IPS DF 6.9 (cell line): ENCODE data around the gene OR51B2.
"Not testable (repeated sequence)": the region's sequence is repeated elsewhere in the genome, so short reads cannot be mapped to it uniquely, and the experiment has no call there.

ENCODE experiments used
- DNase-seq: peaks from one replicate; pipeline ENCODE4 v3.0.0-alpha.2; 2013; ENCODE audit warnings: low read depth, low spot score
- H3K27ac ChIP-seq: one replicate; pipeline ENCODE4 v1.5.1; 2013; ENCODE audit warnings: low read length, control low read depth
- H3K27me3 ChIP-seq: 2 replicates; pipeline ENCODE4 v1.6.1; 2013; ENCODE audit warnings: mild to moderate bottlenecking, low read length; ENCODE audit not compliant: control insufficient read depth, insufficient read depth
- H3K36me3 ChIP-seq: 2 replicates; pipeline ENCODE4 v1.6.1; 2013; ENCODE audit warnings: low read length; ENCODE audit not compliant: control insufficient read depth, insufficient read depth
- H3K4me1 ChIP-seq: 2 replicates; pipeline ENCODE4 v1.6.1; 2013; ENCODE audit warnings: low read length; ENCODE audit not compliant: control insufficient read depth, insufficient read depth
- H3K4me3 ChIP-seq: 2 replicates; pipeline ENCODE4 v1.5.1; 2013; ENCODE audit warnings: mild to moderate bottlenecking, low read length
- H3K9me3 ChIP-seq: 2 replicates; pipeline ENCODE4 v1.6.1; 2013; ENCODE audit warnings: low read length, inconsistent platforms; ENCODE audit not compliant: control insufficient read depth, insufficient read depth
- WGBS: extraction: QIAGEN DNeasy Blood & Tissue Kit; methylation state at CpG from one replicate; pipeline ENCODE4 v1.1.7; 2013; ENCODE audit warnings: mixed read lengths, missing lambda C conversion rate; ENCODE audit not compliant: insufficient read length, insufficient coverage; 5-methylcytosine and 5-hydroxymethylcytosine counted together

Gene OR51B2

DNA sequence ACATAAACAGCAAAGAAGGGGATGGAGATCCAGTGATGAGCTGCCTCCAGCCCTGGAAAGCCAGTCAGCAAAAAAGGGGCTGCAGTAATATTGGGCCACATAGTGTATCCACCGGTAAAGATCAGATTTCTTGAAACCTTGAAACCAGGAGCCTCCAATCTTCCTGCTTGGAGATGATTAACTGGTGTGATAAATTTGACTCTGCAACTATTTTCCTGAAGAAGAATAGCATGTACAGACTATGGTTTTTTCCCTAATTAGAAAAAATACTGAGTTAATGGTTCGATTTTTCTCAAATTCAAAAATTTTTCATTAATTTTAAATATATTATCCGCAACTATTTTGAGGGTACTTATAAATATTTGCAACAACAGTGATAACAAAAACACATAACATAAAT, at the start of gene OR51B2:
Gene OR51B2, minus strand, starts transcription at position 101 of the 400 bp plus-strand sequence. Its CDS starts 0 bp downstream, at position 101.
- Histone ChIP-seq H3K4me1 (no peaks in the 10 kb centered on the region), H3K36me3 (no peaks in the 10 kb centered on the region), H3K27ac (no peak within 1 kb of the TSS), H3K27me3 (no peaks in the 10 kb centered on the region), H3K9me3 (no peaks in the 10 kb centered on the region), H3K4me3 (no peak within 1 kb of the TSS)
- no peak for DNase-seq
- no CpG with 5 or more reads among the region's 3 CpGs for WGBS

DNA sequence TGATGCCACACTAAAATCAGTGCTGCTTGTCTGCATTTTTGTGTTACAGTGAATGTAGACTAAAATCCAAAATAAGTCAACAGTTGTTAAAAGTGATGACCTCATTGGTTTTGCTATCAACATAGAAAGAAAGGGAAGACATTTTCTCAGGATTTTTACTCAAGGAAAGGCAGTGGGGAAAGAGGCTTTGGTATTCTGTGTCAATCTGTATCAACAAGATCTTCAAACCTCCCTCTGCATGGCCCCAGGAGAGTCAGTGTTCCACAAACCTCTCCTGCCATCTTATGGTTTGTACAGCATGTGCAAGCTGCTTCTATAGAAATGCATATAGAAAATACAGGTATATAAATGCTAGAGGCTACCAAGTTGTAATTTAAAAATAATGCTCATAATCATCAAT, 45.7 kb upstream of the OR51B2 start:
- no peak for DNase-seq
- Histone ChIP-seq H3K27me3 (no peaks in the 10 kb centered on the region), H3K36me3 (no peaks in the 10 kb centered on the region), H3K9me3 (no peaks in the 10 kb centered on the region), H3K27ac (no peak overlapping the region), H3K4me3 (no peak overlapping the region), H3K4me1 (no peaks in the 10 kb centered on the region)

DNA sequence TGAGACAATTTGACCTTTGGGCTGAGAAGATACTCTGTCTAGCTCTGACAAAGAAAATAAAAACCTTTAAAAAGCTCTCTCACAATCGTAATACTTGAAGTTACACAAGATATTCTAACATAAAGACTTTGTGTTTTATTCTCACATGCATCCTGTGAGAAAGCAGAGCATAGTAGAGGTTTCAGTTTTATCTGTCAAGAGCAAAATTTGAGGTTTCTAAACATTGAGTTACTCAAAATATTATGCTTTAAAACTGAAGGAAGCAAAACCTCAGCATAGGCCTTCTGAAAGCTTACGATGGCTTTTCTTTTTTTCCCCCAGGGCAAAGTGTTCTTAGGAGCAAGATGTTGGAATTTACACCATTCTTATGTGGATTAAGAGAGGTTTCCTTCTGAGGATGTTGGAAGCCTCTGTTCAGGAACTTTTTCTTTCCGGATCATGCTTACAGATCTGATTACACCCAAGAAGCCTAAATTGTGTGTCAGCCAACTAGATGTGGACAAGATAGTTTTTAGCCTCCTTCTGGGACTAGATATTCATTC, 44.5 kb upstream of the OR51B2 start:
- no peaks in the 10 kb centered on the region for H3K9me3 ChIP-seq
- no peak for DNase-seq
- no peaks in the 10 kb centered on the region for H3K27me3 ChIP-seq
- H3K27ac ChIP-seq = no peak overlapping the region
- WGBS = no CpG with 5 or more reads among the region's 3 CpGs
- no peak overlapping the region for H3K4me3 ChIP-seq
- no peaks in the 10 kb centered on the region for H3K4me1 ChIP-seq
- no peaks in the 10 kb centered on the region for H3K36me3 ChIP-seq

- no CpG with 5 or more reads among the region's 2 CpGs for WGBS
- no peak for DNase-seq
- H3K36me3 ChIP-seq = no peaks in the 10 kb centered on the region
- no peak overlapping the region for H3K27ac ChIP-seq
- H3K4me1 ChIP-seq = no peaks in the 10 kb centered on the region
- no peaks in the 10 kb centered on the region for H3K27me3 ChIP-seq
- H3K9me3 ChIP-seq = no peaks in the 10 kb centered on the region
- no peak overlapping the region for H3K4me3 ChIP-seq
These were observed 43.5 kb upstream of the OR51B2 start for GRCh38 chr11:5367448-5368074.

DNA sequence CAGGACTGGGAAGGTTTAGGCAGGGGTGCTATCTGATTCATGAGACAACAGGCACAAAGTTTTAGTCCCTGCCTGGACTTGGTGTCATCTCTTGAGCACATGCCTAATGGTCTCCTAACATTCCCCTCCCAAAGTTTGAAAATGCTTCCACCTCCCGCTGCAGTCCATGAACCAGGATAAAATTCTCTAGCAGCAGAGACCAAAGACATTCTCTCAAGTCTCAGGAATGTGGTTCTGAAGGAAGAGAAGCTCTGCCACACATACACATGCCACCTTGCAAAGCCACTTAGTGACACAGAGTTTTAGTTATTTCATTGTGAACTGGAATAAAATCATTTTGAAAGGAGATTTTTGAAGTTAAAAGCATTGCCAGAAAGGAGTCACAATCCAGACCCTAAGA, 42.8 kb upstream of the OR51B2 start:
- Histone ChIP-seq H3K4me3 (no peak overlapping the region), H3K36me3 (no peaks in the 10 kb centered on the region), H3K27ac (no peak overlapping the region), H3K4me1 (no peaks in the 10 kb centered on the region), H3K9me3 (no peaks in the 10 kb centered on the region), H3K27me3 (no peaks in the 10 kb centered on the region)
- WGBS = no CpG with 5 or more reads among the region's 1 CpG
- DNase-seq = no peak

- no CpG with 5 or more reads among the region's 6 CpGs for WGBS
- H3K27me3 ChIP-seq, H3K36me3 ChIP-seq, H3K4me3 ChIP-seq, H3K9me3 ChIP-seq, DNase-seq, H3K4me1 ChIP-seq, H3K27ac ChIP-seq: not testable (repeated sequence)
These were observed 42.3 kb upstream of the OR51B2 start for GRCh38 chr11:5366365-5366764.

DNA sequence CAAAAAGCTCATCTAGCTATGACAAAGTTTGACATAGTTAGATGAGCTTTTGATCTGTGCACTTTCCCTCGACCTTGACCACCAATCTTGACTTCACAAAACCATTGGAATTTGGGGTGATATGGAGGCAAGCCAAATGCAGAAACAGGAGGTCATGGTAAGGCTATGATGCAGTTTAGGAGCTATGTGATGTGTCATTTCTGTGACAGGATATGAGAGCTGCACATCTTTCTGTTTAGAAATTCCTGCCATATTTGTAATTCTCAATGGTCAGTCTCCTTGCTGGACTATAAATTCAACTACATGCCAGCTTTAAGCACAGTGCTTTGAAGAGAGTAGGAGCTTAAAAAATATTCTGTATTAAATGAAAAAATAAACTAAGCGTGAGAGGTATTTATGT, 40.1 kb upstream of the OR51B2 start:
- H3K9me3 ChIP-seq = no peaks in the 10 kb centered on the region
- H3K4me3 ChIP-seq = no peak overlapping the region
- no peaks in the 10 kb centered on the region for H3K4me1 ChIP-seq
- no peaks in the 10 kb centered on the region for H3K27me3 ChIP-seq
- DNase-seq = no peak
- no peaks in the 10 kb centered on the region for H3K36me3 ChIP-seq
- no CpG with 5 or more reads among the region's 2 CpGs for WGBS
- H3K27ac ChIP-seq = no peak overlapping the region

DNA sequence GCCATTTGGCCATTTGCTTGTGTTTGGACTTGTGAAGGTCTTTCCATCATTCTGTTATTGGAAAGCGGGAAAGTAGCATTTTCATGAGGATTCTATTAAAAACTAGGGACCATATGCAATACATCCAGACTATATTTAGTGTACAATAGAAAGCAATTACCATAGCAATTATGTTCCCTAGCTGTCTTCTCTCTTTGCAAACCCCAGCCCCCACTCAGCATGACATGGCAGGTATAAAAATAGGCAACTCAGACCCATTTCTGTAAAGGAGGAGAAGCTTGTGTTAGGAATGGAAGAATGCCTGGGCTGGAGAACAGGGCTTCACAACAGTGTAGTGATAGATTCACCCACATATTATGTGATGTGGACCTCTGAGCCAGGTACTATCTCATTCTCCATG, 39.6 kb upstream of the OR51B2 start:
- no peak for DNase-seq
- Histone ChIP-seq H3K27ac (no peak overlapping the region), H3K4me1 (no peaks in the 10 kb centered on the region), H3K4me3 (no peak overlapping the region), H3K36me3 (no peaks in the 10 kb centered on the region), H3K27me3 (no peaks in the 10 kb centered on the region), H3K9me3 (no peaks in the 10 kb centered on the region)
- no CpG with 5 or more reads among the region's 1 CpG for WGBS

DNA sequence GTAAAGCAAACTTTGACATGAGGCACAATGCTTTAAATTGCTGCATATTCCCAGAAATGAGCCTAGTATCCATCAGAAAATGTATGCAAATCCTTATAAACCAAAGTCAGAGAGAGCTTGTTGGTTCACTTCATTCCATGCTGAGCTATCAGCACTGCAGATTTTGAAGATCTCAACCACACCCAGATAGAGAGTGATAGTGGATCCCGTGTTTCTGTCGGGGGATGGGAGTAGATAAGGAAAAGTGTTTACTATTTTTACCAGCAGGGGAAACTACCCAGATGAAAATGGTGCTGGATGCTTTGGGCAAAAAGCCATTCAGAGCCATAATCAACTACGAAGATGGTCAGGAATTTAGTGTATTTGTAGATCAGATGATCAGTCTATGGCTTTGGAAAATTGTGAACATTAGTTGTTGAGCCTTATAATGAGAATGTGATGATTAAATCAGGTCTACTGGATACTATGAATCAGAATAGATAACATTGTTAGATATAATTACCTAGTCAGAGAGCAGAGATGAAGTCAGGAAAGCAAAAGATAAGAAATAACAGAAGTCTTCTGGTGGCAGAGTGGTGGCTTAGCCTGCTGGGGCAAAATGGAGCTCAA, 38.0 kb upstream of the OR51B2 start:
- Histone ChIP-seq H3K9me3 (no peaks in the 10 kb centered on the region), H3K4me1 (no peaks in the 10 kb centered on the region), H3K27me3 (no peaks in the 10 kb centered on the region), H3K4me3 (no peak overlapping the region), H3K27ac (no peak overlapping the region), H3K36me3 (no peaks in the 10 kb centered on the region)
- no CpG with 5 or more reads among the region's 3 CpGs for WGBS
- DNase-seq = no peak

DNA sequence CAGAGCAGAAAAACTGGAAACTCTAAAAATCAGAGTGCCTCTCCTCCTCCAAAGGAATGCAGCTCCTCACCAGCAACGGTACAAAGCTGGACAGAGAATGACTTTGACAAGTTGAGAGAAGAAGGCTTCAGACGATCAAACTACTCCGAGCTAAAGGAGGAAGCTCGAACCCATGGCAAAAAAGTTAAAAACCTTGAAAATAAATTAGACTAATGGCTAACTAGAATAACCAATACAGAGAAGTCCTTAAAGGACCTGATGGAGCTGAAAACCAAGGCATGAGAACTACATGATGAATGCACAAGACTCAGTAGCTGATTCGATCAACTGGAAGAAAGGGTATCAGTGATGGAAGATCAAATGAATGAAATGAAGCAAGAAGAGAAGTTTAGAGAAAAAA, 31.9 kb upstream of the OR51B2 start:
- H3K36me3 ChIP-seq, H3K27ac ChIP-seq, H3K4me3 ChIP-seq, H3K9me3 ChIP-seq, DNase-seq, H3K27me3 ChIP-seq, H3K4me1 ChIP-seq: not testable (repeated sequence)
- no CpG with 5 or more reads among the region's 5 CpGs for WGBS

DNA sequence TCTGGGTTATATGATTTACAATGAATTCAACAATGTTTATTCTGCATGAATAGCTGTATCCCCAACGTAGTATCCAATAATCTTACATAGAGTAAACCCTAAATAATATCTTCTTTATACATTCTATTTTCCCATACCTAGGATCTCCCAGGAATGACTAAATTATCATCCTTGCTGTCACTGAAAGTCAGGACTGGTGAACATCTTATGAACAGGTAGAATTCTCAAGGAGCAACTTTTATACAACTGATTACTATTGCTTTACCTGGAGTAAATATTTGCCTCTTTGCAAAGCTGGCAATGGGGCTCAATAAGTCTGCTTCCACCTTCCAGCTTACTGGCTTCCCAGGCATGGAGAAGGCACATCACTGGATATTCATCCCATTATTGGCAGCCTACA, 27.1 kb upstream of the OR51B2 start, which contains the start of gene OR51B6:
Gene OR51B6, plus strand, starts transcription at position 301 of the 400 bp plus-strand sequence. Its CDS starts 0 bp downstream, at position 301.
- Histone ChIP-seq H3K27me3 (no peaks in the 10 kb centered on the region), H3K4me1 (no peaks in the 10 kb centered on the region), H3K36me3 (no peaks in the 10 kb centered on the region), H3K4me3 (no peak within 1 kb of the TSS), H3K9me3 (no peaks in the 10 kb centered on the region), H3K27ac (no peak within 1 kb of the TSS)
- DNase-seq = no peak
- 100% methylated on average over 1 of the region's 1 CpG for WGBS
